ENCODE data around the gene TASP1.
A peak's percentile ranks its signal among the peaks of the same experiment; 100 is the strongest.
"Not testable (repeated sequence)": the region's sequence is repeated elsewhere in the genome, so short reads cannot be mapped to it uniquely, and the experiment has no call there.

The TASP1 gene

DNA sequence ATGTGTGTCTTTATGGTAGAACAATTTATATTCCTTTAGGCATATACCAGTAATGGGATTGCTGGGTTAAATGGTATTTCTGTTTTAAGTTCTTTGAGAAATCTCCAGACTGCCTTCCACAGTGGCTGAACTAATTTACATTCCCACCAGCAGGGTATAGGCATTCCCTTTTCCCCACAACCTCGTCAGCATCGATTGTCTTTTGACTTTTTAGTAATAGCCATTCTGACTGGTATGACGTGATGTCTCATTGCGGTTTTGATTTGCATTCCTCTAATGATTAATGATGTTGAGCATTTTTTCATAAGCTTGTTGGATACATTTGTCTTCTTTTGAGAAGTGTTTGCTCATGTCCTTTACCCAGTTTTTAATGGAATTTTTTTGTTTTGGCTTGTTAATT, 5.3 kb upstream of the TASP1 start:
- TF ChIP-seq CTCF (IDR thresholded peaks at IDR 0.05) (no peak), ZFX (IDR thresholded peaks at IDR 0.05; ENCODE audit: borderline replicate concordance) (no peak)
- H3K27ac ChIP-seq = no peak overlapping the region

- peak overlapping the region; percentile 73 for H3K27ac ChIP-seq
- TF ChIP-seq CTCF (IDR thresholded peaks at IDR 0.05) (no peak), ZFX (IDR thresholded peaks at IDR 0.05; ENCODE audit: borderline replicate concordance) (no peak)
Observed at GRCh38 chr20:13639150-13639497, 392 bp upstream of the TASP1 start.

- no peak for TF ChIP-seq ZFX (IDR thresholded peaks at IDR 0.05; ENCODE audit: borderline replicate concordance)
- no peak for TF ChIP-seq CTCF (IDR thresholded peaks at IDR 0.05)
- H3K27ac ChIP-seq = peak overlapping the region; percentile 73
Observed at GRCh38 chr20:13638162-13638495, 603 bp downstream of the TASP1 start.

- TF ChIP-seq ZFX (IDR thresholded peaks at IDR 0.05; ENCODE audit: borderline replicate concordance) (no peak), CTCF (IDR thresholded peaks at IDR 0.05) (no peak)
- no peak overlapping the region for H3K27ac ChIP-seq
Observed at GRCh38 chr20:13632431-13632830, 6.3 kb downstream of the TASP1 start.

DNA sequence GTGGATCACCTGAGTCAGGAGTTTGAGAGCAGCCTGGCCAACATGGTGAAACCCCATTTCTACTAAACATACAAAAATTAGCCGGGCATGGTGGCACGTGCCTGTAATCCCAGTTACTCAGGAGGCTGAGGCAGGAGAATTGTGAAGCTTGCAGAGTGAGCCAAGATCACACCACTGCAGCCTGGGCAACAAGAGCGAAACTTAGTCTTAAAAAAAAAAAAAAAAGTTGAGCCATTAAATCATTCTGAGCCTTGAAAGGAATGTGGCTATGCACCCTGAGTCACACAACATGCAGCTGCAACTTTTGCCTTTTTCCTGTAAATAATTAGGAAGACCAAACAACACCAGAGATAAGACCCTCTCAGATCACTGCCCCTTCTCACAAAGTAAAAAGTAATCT, 11.2 kb downstream of the TASP1 start:
- H3K27ac ChIP-seq = not testable (repeated sequence)

GRCh38 chr20:13626724-13627123, 12.0 kb downstream of the TASP1 start:
- no peak overlapping the region for H3K27ac ChIP-seq
- TF ChIP-seq CTCF (IDR thresholded peaks at IDR 0.05) (no peak), ZFX (IDR thresholded peaks at IDR 0.05; ENCODE audit: borderline replicate concordance) (no peak)

DNA sequence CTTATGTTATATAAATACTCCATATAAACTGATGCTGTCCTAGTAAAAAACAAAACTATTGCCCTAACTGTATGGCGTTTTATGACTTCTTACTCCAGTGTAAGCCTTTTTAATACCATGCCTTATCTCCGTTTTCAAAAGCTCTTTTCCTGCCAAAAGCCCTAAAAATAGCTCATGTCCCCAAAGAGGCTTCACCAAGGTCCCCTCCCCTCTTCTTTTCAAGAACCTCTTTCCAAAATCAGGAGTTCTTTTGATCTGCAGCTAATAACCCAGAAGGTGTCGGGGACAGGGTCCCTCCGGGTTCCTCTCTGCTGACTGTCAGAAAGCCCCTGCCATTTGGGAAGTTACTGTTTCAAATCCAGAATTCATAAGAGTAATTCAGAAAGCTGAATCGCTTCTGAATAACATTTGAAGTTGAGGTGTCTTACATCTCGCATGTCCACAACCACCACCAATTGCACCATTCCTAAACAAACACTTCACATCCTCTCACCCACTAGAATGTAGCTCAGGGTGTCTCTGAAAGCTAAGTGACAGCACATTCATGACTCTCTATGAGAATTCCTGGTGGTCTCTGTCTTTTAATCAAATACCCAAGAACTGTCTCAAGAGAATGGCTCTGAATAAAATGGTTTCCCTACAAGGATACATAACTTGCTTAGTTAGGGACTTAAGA, 13.3 kb downstream of the TASP1 start:
- H3K27ac ChIP-seq = no peak overlapping the region
- TF ChIP-seq CTCF (IDR thresholded peaks at IDR 0.05) (no peak), ZFX (IDR thresholded peaks at IDR 0.05; ENCODE audit: borderline replicate concordance) (no peak)

- H3K27ac ChIP-seq = not testable (repeated sequence)
Observed at GRCh38 chr20:13619415-13619814, 19.3 kb downstream of the TASP1 start.

- H3K27ac ChIP-seq = not testable (repeated sequence)
Observed at GRCh38 chr20:13618456-13618855, 20.3 kb downstream of the TASP1 start.

- H3K27ac ChIP-seq = not testable (repeated sequence)
Observed at GRCh38 chr20:13617585-13617984, 21.1 kb downstream of the TASP1 start.

DNA sequence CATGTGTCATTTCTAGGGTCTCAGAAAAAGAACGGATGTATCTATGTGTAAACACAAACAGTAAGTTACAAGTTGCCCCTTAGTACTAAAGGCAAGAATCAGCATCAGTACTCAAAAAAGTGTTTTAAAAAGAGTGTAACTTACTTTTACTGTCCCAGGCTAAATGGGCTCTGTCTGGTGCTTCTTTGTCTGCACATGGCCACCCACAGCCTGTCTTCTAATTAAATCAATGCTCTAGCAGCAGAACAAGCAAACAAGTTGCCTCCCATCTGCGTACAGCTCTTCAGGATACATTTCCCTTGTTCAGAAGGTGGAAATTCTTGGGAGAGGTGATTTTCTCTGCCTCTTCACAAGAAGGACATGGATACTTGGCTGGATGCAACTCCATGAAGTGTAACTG, 22.0 kb downstream of the TASP1 start:
- H3K27ac ChIP-seq = not testable (repeated sequence)
